Hepatocyte (in vitro differentiated cells): ENCODE data around the gene PIK3C2G. TPM values are rescaled to one million over a fixed set of nuclear protein-coding genes. Genes with fewer than 3 reads are reported as not detected.
A peak's percentile ranks its signal among the peaks of the same experiment; 100 is the strongest.

Source experiments
- DNase-seq: peaks from one replicate; pipeline ENCODE4 v3.0.0-alpha.2; 2016; ENCODE audit warnings: low spot score
- H2AFZ ChIP-seq: fragments of 200-600 bp; sonication (generic); 2 replicates; pipeline ENCODE4 v1.6.0; 2016; ENCODE audit warnings: antibody characterized with exemption, mild to moderate bottlenecking
- H3K27ac ChIP-seq: fragments of 200-600 bp; sonication (generic); 2 replicates; pipeline ENCODE4 v1.5.1; 2016; ENCODE audit warnings: mild to moderate bottlenecking
- H3K27me3 ChIP-seq: fragments of 200-600 bp; sonication (generic); 2 replicates; pipeline ENCODE4 v1.6.1; 2016
- H3K36me3 ChIP-seq: fragments of 200-600 bp; sonication (generic); replicated peaks from 2 replicates; pipeline ENCODE4 v1.5.1; 2016; ENCODE audit warnings: low read depth; ENCODE audit not compliant: insufficient read depth
- H3K4me1 ChIP-seq: fragments of 200-600 bp; sonication (generic); 2 replicates; pipeline ENCODE4 v1.5.1; 2016; ENCODE audit warnings: mild to moderate bottlenecking, moderate library complexity; ENCODE audit not compliant: insufficient read depth
- H3K4me2 ChIP-seq: fragments of 200-600 bp; sonication (generic); 2 replicates; pipeline ENCODE4 v1.6.0; 2016
- H3K4me3 ChIP-seq: fragments of 200-600 bp; sonication (generic); 2 replicates; pipeline ENCODE4 v1.5.1; 2016; ENCODE audit warnings: mild to moderate bottlenecking
- H3K79me2 ChIP-seq: fragments of 200-600 bp; sonication (generic); 2 replicates; pipeline ENCODE4 v1.6.0; 2017; ENCODE audit warnings: mild to moderate bottlenecking
- H3K9me2 ChIP-seq: fragments of 200-600 bp; sonication (generic); replicated peaks from 2 replicates; pipeline ENCODE4 v1.6.0; 2017; ENCODE audit warnings: mild to moderate bottlenecking; ENCODE audit not compliant: insufficient read depth
- H3K9me3 ChIP-seq: fragments of 200-600 bp; sonication (generic); 2 replicates; pipeline ENCODE4 v1.5.1; 2016; ENCODE audit warnings: low read depth, mild to moderate bottlenecking
- H4K20me1 ChIP-seq: fragments of 200-600 bp; sonication (generic); 2 replicates; pipeline ENCODE4 v1.6.0; 2016; ENCODE audit warnings: mild to moderate bottlenecking; ENCODE audit not compliant: insufficient read depth, poor library complexity, severe bottlenecking
- CTCF ChIP-seq: fragments of 200-600 bp; sonication (generic); IDR thresholded peaks from 2 replicates; pipeline ENCODE4 v1.5.1; 2016; ENCODE audit warnings: antibody characterized with exemption, mild to moderate bottlenecking; ENCODE audit not compliant: poor library complexity
- EZH2 ChIP-seq: fragments of 200-600 bp; sonication (generic); IDR thresholded peaks from 2 replicates; pipeline ENCODE4 v1.6.1; 2016; ENCODE audit warnings: antibody characterized with exemption, mild to moderate bottlenecking, borderline replicate concordance
- EZH2phosphoT487 ChIP-seq: fragments of 200-600 bp; sonication (generic); IDR thresholded peaks from one replicate; pipeline ENCODE4 v1.6.1; 2018; ENCODE audit warnings: antibody characterized with exemption, mild to moderate bottlenecking, low read depth, moderate library complexity; ENCODE audit not compliant: unreplicated experiment, severe bottlenecking
- WGBS: methylation state at CpG from one replicate; pipeline ENCODE4 v1.1.6; 2016; ENCODE audit warnings: low lambda C conversion rate; ENCODE audit errors: missing lambda C conversion rate; 5-methylcytosine and 5-hydroxymethylcytosine counted together
- polyA plus RNA-seq: library from polyadenylated mRNA; unstranded; fragments of >200 nt; fragmentation: Nextera tagmentation; extraction: Ambion mirVana; gene quantifications from 2 replicates; pipeline ENCODE4 v1.2.1, GENCODE V29; 2016
- total RNA-seq: library from RNA; depleted of rRNA; stranded (reverse); fragments of >200 nt; gene quantifications from 2 replicates; pipeline ENCODE4 v1.2.3, GENCODE V29; 2014

Gene PIK3C2G
- total and polyA plus RNA-seq, 2 experiments from 2014 or later, result 3.5 to 6.7 TPM

- Histone ChIP-seq H3K4me3 (no peak overlapping the region), H3K36me3 (no peaks in the 10 kb centered on the region), H3K9me3 (no peaks in the 10 kb centered on the region), H3K4me2 (no peak overlapping the region), H3K9me2 (no peaks in the 10 kb centered on the region), H3K4me1 (no peaks in the 10 kb centered on the region), H4K20me1 (no peaks in the 10 kb centered on the region), H2AFZ (no peak overlapping the region), H3K27ac (no peak overlapping the region), H3K79me2 (no peaks in the 10 kb centered on the region), H3K27me3 (no peaks in the 10 kb centered on the region)
- peak; percentile 48 for DNase-seq
- TF ChIP-seq CTCF, result peak; percentile 72
- TF ChIP-seq EZH2phosphoT487, result no peak
These were observed 36.6 kb upstream of the PIK3C2G start for GRCh38 chr12:18224745-18225144.

GRCh38 chr12:18239526-18239925 is 21.8 kb upstream of the PIK3C2G start:
- TF ChIP-seq EZH2phosphoT487, result no peak
- no peak for TF ChIP-seq EZH2
- TF ChIP-seq CTCF, result no peak
- Histone ChIP-seq H3K79me2 (no peaks in the 10 kb centered on the region), H3K4me2 (no peak overlapping the region), H4K20me1 (no peaks in the 10 kb centered on the region), H3K27ac (no peak overlapping the region), H3K36me3 (no peaks in the 10 kb centered on the region), H3K4me1 (no peaks in the 10 kb centered on the region), H3K9me3 (no peaks in the 10 kb centered on the region), H3K4me3 (no peak overlapping the region), H3K27me3 (no peaks in the 10 kb centered on the region), H3K9me2 (no peaks in the 10 kb centered on the region), H2AFZ (no peak overlapping the region)
- no peak for DNase-seq
- WGBS, result 58% methylated on average over 1 of the region's 1 CpG

GRCh38 chr12:18242380-18243089 is 18.8 kb upstream of the PIK3C2G start:
- H3K4me2 ChIP-seq, result peak overlapping the region; percentile 36
- no peaks in the 10 kb centered on the region for H3K79me2 ChIP-seq
- no peak overlapping the region for H3K4me3 ChIP-seq
- no peaks in the 10 kb centered on the region for H4K20me1 ChIP-seq
- H3K9me2 ChIP-seq, result no peaks in the 10 kb centered on the region
- TF ChIP-seq CTCF (no peak), EZH2phosphoT487 (no peak), EZH2 (no peak)
- peak; percentile 56 for DNase-seq
- H3K4me1 ChIP-seq, result no peaks in the 10 kb centered on the region
- no peaks in the 10 kb centered on the region for H3K36me3 ChIP-seq
- no peaks in the 10 kb centered on the region for H3K27me3 ChIP-seq
- peak overlapping the region; percentile 41 for H3K27ac ChIP-seq
- H3K9me3 ChIP-seq, result no peaks in the 10 kb centered on the region
- no peak overlapping the region for H2AFZ ChIP-seq
- 40% methylated on average over 7 of the region's 7 CpGs for WGBS

- peak overlapping the region; percentile 2 for H3K27ac ChIP-seq
These were observed 18.1 kb upstream of the PIK3C2G start for GRCh38 chr12:18243238-18243637.

More at GRCh38 chr12:18243238-18243637, 18.1 kb upstream of the PIK3C2G start:
- H3K27me3 ChIP-seq, result no peaks in the 10 kb centered on the region
- TF ChIP-seq CTCF, result no peak
- TF ChIP-seq EZH2, result no peak
- no peak for TF ChIP-seq EZH2phosphoT487
- no peak overlapping the region for H2AFZ ChIP-seq
- H3K9me3 ChIP-seq, result no peaks in the 10 kb centered on the region
- no peak for DNase-seq
- no peaks in the 10 kb centered on the region for H4K20me1 ChIP-seq
- H3K4me1 ChIP-seq, result no peaks in the 10 kb centered on the region
- no peaks in the 10 kb centered on the region for H3K79me2 ChIP-seq
- H3K4me3 ChIP-seq, result no peak overlapping the region
- H3K9me2 ChIP-seq, result no peaks in the 10 kb centered on the region
- H3K36me3 ChIP-seq, result no peaks in the 10 kb centered on the region
- peak overlapping the region; percentile 33 for H3K4me2 ChIP-seq
